CD14-positive monocyte (primary cell): Measurements from ENCODE around the gene MGAT4C. TPM values are rescaled to one million over a fixed set of nuclear protein-coding genes. Genes with fewer than 3 reads are reported as not detected.

ENCODE experiments used
- DNase-seq, 3 donors: peaks; one replicate each; pipeline ENCODE4 v3.0.0-alpha.2; 2011 to 2022
- H2AFZ ChIP-seq: 2 replicates; pipeline ENCODE4 v1.6.0; 2012; ENCODE audit warnings: mild to moderate bottlenecking, low read depth, low read length, inconsistent platforms; ENCODE audit not compliant: insufficient read depth, poor library complexity, severe bottlenecking
- H3K27ac ChIP-seq, 2 donors: 1 replicate in 1 of 2; 2 replicates in 1 of 2; pipeline ENCODE4 v1.5.1; 2012 to 2013; ENCODE audit warnings: low read length in 2 of 2, control low read depth in 1 of 2, inconsistent platforms in 1 of 2, low read depth in 1 of 2, mild to moderate bottlenecking in 1 of 2
- H3K27me3 ChIP-seq, 2 donors: one replicate each; pipeline versions ENCODE4 v1.6.0 to v1.6.1; 2011 to 2013; ENCODE audit warnings: low read length in 2 of 2; ENCODE audit not compliant: control insufficient read depth in 2 of 2, insufficient read depth in 2 of 2
- H3K36me3 ChIP-seq, 2 donors: replicated peaks in 1 of 2; 1 replicate in 1 of 2; 2 replicates in 1 of 2; pipeline versions ENCODE4 v1.5.1 to v1.6.1; 2012 to 2013; ENCODE audit warnings: low read length in 2 of 2, control low read depth in 1 of 2, inconsistent platforms in 1 of 2, mild to moderate bottlenecking in 1 of 2; ENCODE audit not compliant: insufficient read depth in 2 of 2, control insufficient read depth in 1 of 2
- H3K4me1 ChIP-seq, 2 donors: 1 replicate in 1 of 2; 2 replicates in 1 of 2; pipeline versions ENCODE4 v1.5.1 to v1.6.1; 2012 to 2013; ENCODE audit warnings: low read length in 2 of 2, control low read depth in 1 of 2, inconsistent platforms in 1 of 2, mild to moderate bottlenecking in 1 of 2, moderate library complexity in 1 of 2; ENCODE audit not compliant: insufficient read depth in 2 of 2, control insufficient read depth in 1 of 2
- H3K4me2 ChIP-seq: replicated peaks from 2 replicates; pipeline ENCODE3; 2012; ENCODE audit warnings: low read length, moderate library complexity, mild to moderate bottlenecking; ENCODE audit not compliant: poor library complexity, severe bottlenecking; ENCODE audit errors: extremely low read depth
- H3K4me3 ChIP-seq, 3 experiments: fragments of 200-600 bp in 1 of 3; sonication (generic) in 1 of 3; replicated peaks in 1 of 3; 1 replicate in 2 of 3; 2 replicates in 1 of 3; pipeline ENCODE4 v1.5.1; 2011 to 2013; ENCODE audit warnings: low read length in 3 of 3, mild to moderate bottlenecking in 3 of 3, control low read depth in 2 of 3, low read depth in 2 of 3, inconsistent platforms in 1 of 3, moderate library complexity in 1 of 3
- H3K79me2 ChIP-seq: 2 replicates; pipeline ENCODE4 v1.6.0; 2012; ENCODE audit warnings: mild to moderate bottlenecking, control low read depth, inconsistent platforms, low read length, moderate library complexity; ENCODE audit not compliant: insufficient read depth
- H3K9ac ChIP-seq: 2 replicates; pipeline ENCODE4 v1.6.0; 2017; ENCODE audit warnings: low read length, mild to moderate bottlenecking; ENCODE audit not compliant: insufficient read depth, poor library complexity, severe bottlenecking
- H3K9me3 ChIP-seq, 2 donors: replicated peaks in 1 of 2; 1 replicate in 1 of 2; 2 replicates in 1 of 2; pipeline versions ENCODE4 v1.5.1 to v1.6.1; 2012 to 2013; ENCODE audit warnings: low read length in 2 of 2, control low read depth in 1 of 2; ENCODE audit not compliant: control insufficient read depth in 1 of 2, insufficient read depth in 1 of 2
- H4K20me1 ChIP-seq: 2 replicates; pipeline ENCODE4 v1.6.0; 2012; ENCODE audit warnings: mild to moderate bottlenecking, low read length, control low read depth, moderate library complexity; ENCODE audit not compliant: insufficient read depth
- H3K27ac Mint-ChIP-seq, 7 donors: one replicate each; pipeline ENCODE4 v1.8.0; 2020; ENCODE audit warnings: mild to moderate bottlenecking in 7 of 7, mixed read lengths in 7 of 7, moderate library complexity in 6 of 7, inconsistent platforms in 2 of 7
- H3K27me3 Mint-ChIP-seq, 3 donors: one replicate each; pipeline ENCODE4 v1.8.0; 2021 to 2022; ENCODE audit warnings: low read depth in 3 of 3, mild to moderate bottlenecking in 3 of 3, mixed read lengths in 3 of 3, moderate library complexity in 3 of 3, inconsistent platforms in 1 of 3
- H3K36me3 Mint-ChIP-seq, 2 donors: one replicate each; pipeline ENCODE4 v1.8.0; 2020; ENCODE audit warnings: mixed read lengths in 2 of 2, inconsistent platforms in 1 of 2, mild to moderate bottlenecking in 1 of 2
- H3K4me1 Mint-ChIP-seq: one replicate; pipeline ENCODE4 v1.8.0; 2020; ENCODE audit warnings: mild to moderate bottlenecking, mixed read lengths
- H3K4me3 Mint-ChIP-seq, 2 donors: one replicate each; pipeline ENCODE4 v1.8.0; 2020; ENCODE audit warnings: mild to moderate bottlenecking in 2 of 2, mixed read lengths in 2 of 2, moderate library complexity in 1 of 2
- H3K9me3 Mint-ChIP-seq, 7 donors: one replicate each; pipeline ENCODE4 v1.8.0; 2020 to 2022; ENCODE audit warnings: mixed read lengths in 7 of 7, mild to moderate bottlenecking in 6 of 7, moderate library complexity in 6 of 7, inconsistent platforms in 2 of 7
- WGBS: methylation state at CpG from one replicate; pipeline ENCODE4 v1.1.5; 2013; ENCODE audit warnings: missing lambda C conversion rate; ENCODE audit not compliant: insufficient coverage; 5-methylcytosine and 5-hydroxymethylcytosine counted together
- intact Hi-C, 2 donors: fragments of 100-400 bp; cut with micrococcal nuclease; formaldehyde crosslinking; loops; one replicate each; pipeline versions ENCODE4 v1.15.0 to v1.15.1; 2023
- polyA plus RNA-seq, 3 donors: library from polyadenylated mRNA; depleted of rRNA in 1 of 3; unstranded in 2 of 3; stranded (reverse) in 1 of 3; fragments of 300-500 nt in 2 of 3; fragments of >200 nt in 1 of 3; fragmentation: Illumina TruSeq in 2 of 3; gene quantifications; 1 replicate in 2 of 3; 2 replicates in 1 of 3; pipeline ENCODE4 v1.2.3, GENCODE V29; 2012 to 2021
- TF ChIP-seq, protein P1 (sequence below): fragments of 200-600 bp; IDR thresholded peaks from one replicate; pipeline ENCODE4 v1.8.0; 2022; ENCODE audit warnings: antibody characterized with exemption, mild to moderate bottlenecking

MGAT4C gene
- polyA plus RNA-seq, 3 donors = not detected

DNA sequence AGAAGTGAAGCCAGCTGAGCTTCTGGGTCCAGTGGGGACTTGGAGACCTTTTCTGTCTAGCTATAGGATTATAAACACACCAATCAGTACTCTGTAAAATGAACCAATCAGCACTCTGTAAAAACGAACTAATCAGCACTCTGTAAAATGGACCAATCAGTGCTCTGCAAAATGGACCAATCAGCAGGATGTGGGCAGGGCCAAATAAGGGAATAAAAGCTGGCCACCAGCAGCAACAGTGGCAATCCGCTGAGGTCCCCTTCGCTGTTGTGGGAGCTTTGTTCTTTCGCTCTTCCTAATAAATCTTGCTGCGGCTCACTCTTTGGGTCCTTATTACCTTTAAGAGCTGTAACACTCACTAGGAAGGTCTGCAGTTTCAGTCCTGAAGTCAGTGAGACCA lies 309.8 kb downstream of the MGAT4C start:
- H3K27me3 Mint-ChIP-seq = peaks cover 0 to 4% (median 2%) of the 10 kb centered on the region in 3 donors
- no peak for DNase-seq
- intact Hi-C loops = no loop called here
- Histone ChIP-seq H3K4me3 (no peak overlapping the region), H3K4me1 (peaks cover 0 to 2% of the 10 kb centered on the region in 2 donors), H2AFZ (no peak overlapping the region), H3K9me3 (no peaks in the 10 kb centered on the region), H3K79me2 (no peaks in the 10 kb centered on the region), H3K36me3 (no peaks in the 10 kb centered on the region), H3K9ac (no peak overlapping the region), H3K4me2 (no peak overlapping the region), H3K27me3 (no peaks in the 10 kb centered on the region), H3K27ac (no peak overlapping the region), H4K20me1 (no peaks in the 10 kb centered on the region)
- H3K9me3 Mint-ChIP-seq = peaks cover 0 to 6% (median 3%) of the 10 kb centered on the region in 7 donors
- H3K36me3 Mint-ChIP-seq = no peaks in the 10 kb centered on the region
- peaks cover 5% of the 10 kb centered on the region for H3K4me1 Mint-ChIP-seq
- TF ChIP-seq, protein P1, sequence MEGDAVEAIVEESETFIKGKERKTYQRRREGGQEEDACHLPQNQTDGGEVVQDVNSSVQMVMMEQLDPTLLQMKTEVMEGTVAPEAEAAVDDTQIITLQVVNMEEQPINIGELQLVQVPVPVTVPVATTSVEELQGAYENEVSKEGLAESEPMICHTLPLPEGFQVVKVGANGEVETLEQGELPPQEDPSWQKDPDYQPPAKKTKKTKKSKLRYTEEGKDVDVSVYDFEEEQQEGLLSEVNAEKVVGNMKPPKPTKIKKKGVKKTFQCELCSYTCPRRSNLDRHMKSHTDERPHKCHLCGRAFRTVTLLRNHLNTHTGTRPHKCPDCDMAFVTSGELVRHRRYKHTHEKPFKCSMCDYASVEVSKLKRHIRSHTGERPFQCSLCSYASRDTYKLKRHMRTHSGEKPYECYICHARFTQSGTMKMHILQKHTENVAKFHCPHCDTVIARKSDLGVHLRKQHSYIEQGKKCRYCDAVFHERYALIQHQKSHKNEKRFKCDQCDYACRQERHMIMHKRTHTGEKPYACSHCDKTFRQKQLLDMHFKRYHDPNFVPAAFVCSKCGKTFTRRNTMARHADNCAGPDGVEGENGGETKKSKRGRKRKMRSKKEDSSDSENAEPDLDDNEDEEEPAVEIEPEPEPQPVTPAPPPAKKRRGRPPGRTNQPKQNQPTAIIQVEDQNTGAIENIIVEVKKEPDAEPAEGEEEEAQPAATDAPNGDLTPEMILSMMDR = no peak
- H3K27ac Mint-ChIP-seq = no peak overlapping the region
- WGBS = 100% methylated on average over 3 of the region's 5 CpGs
- H3K4me3 Mint-ChIP-seq = no peak overlapping the region

DNA sequence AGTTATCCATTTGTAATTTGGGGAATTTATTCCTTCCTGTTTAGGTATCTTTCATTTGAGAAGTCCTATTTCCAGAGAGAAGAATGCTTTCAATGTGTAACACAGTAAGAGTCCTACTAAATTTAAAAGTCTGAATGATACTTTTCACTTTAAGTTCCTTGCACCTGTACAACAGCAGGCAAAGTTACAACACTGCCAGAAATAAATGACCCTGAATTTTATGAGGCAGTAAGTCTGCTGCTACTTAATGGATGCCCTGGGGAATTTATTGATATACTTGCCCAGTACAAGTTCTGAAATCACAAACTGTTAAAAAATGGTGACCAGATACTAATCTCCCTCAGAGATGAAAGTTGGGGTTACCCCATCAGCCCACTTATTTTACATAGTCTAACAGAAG lies 329.0 kb downstream of the MGAT4C start:
- Histone ChIP-seq H3K27me3 (no peaks in the 10 kb centered on the region), H2AFZ (no peak overlapping the region), H3K27ac (no peak overlapping the region), H3K4me3 (no peak overlapping the region), H4K20me1 (no peaks in the 10 kb centered on the region), H3K36me3 (no peaks in the 10 kb centered on the region), H3K4me2 (no peak overlapping the region), H3K9ac (no peak overlapping the region), H3K79me2 (no peaks in the 10 kb centered on the region), H3K4me1 (no peaks in the 10 kb centered on the region), H3K9me3 (no peaks in the 10 kb centered on the region)
- TF ChIP-seq, protein P1 = no peak
- intact Hi-C loops = no loop called here
- Mint-ChIP-seq H3K27ac (no peak overlapping the region), H3K36me3 (no peaks in the 10 kb centered on the region), H3K9me3 (peaks cover 0 to 2% (median 0%) of the 10 kb centered on the region in 7 donors), H3K27me3 (peaks cover 0 to 4% (median 2%) of the 10 kb centered on the region in 3 donors), H3K4me3 (no peak overlapping the region), H3K4me1 (no peaks in the 10 kb centered on the region)
- DNase-seq = no peak
